SIG-M5 (cell line): ENCODE measurements around the gene MED25.

Experiments used
- DNase-seq: peaks from one replicate; lab custom pipeline; 2025; lab: John Stamatoyannopoulos, UW

Gene MED25

DNA sequence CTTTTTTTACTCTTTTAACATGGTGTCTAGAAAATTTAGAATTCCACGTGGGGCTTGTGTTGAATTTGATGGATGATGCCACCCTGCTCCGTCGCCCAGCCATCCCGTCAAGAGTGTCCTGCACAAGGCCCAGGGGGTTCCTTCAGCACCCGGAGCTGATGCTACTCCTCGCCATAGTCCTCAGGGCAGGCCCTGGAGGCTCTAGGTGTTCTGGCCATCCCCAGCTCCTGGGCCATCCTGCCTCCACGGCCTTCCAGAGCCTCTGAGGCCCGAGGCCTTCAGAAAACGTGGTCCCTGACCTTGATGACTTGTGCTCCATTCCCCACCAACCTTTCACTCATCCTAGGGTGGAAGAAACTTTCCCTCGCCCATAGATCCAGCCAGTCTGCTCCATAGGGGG is 55.7 kb downstream of the MED25 start:
- no peak for DNase-seq

DNA sequence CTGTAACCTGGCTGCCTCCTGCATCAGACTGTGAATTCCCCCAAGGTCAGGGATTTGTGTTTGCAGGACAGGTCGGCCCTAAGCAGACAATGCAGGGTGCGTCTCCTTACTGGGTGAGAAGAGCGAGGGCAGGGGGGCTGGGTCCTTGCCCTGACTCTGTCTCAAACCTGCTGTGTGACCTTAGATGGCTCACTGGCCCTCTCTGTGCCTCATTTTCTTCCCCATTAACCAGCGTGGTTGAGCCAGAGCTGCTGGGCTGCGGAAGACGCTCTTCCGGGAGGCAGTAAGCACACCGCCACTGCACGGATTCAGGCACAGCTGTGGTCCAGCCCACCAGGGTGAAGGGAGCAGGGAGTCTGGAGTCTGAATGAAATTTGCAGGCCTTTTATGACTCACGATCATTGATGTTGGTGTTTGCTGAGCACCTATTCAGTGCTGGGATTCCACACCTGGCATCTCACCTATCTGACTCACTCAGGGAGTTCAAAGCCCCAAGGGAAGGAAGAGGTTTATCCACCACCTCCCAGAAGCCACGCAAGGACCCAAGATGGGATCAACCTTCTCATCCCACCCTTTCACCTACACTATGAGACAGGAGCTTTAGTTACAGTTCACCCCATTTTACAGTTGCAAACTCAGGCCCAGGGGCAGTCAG is 56.5 kb downstream of the MED25 start:
- no peak for DNase-seq

DNA sequence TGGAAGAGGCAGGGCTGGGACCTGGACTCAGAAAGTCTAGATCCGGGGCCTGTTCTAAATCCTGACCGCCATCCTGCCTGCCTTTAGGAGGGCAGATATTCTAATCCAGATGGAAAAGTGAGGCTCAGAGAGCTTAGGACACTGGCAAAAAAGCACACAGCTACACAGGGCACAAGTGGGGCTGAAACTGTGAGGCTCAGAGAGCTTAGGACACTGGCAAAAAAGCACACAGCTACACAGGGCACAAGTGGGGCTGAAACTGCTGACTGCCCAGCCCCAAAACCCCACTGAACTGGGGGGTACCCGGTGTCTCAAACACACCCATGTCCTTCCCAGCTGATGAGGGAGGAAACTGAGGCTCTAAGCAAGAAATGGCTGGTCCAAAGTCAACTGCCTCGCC is 57.1 kb downstream of the MED25 start:
- no peak for DNase-seq

DNA sequence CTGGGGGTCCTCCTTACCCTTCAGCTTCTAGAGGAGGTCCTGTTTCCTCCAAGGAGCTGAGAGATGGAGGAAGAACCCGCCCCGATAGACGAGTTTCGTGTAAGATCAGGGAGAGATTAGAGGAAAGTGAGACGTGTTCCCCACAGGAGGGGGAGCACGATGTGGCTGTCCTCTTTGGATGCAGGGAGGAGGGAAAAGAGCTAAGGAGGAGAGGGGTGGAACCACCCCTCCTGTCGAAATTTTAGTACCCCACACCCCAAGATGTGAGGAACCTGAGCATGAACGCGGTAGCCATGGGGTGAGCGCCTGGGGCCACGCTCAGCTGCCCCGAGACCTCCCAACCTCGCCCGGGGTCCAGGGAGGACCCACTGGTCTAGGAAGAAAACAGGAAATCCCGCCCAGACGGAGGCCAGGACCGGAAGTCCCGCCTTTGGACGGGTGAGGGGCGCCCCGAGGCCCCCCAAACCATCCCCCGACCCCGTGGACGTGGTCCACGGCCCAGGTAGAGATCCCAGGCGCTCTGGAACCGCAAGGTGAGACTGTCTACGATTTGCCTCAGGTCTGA is 57.9 kb downstream of the MED25 start:
- DNase-seq = no peak

DNA sequence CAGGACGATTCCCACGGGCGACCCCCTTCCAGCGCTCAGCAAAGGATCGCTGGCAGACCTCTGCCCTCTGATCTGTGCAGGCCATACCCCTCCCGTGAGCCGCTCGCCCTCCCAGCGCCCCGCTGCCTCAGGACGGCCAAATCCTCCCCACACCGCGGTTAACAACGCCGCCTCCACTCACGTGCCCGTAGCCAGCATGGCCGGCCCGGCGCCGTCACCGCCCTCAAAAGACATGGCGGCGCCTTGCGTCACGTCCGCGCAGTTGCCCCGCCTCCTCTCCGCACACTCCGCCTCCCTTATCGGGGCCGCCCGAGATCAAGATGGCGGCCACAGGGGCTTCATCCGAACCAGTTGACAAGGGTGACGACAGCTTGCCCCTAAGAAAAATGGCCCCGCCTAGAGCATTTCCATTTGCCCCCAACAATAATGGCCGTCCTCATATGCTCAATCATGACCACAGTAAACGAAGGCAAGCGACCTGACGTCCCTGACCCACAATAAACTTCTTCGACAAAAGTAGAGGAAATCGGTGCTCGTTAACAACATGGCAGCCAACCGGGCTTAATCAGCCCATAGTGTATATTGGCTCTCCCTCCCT is 58.4 kb downstream of the MED25 start:
- DNase-seq = peak; percentile 86

DNA sequence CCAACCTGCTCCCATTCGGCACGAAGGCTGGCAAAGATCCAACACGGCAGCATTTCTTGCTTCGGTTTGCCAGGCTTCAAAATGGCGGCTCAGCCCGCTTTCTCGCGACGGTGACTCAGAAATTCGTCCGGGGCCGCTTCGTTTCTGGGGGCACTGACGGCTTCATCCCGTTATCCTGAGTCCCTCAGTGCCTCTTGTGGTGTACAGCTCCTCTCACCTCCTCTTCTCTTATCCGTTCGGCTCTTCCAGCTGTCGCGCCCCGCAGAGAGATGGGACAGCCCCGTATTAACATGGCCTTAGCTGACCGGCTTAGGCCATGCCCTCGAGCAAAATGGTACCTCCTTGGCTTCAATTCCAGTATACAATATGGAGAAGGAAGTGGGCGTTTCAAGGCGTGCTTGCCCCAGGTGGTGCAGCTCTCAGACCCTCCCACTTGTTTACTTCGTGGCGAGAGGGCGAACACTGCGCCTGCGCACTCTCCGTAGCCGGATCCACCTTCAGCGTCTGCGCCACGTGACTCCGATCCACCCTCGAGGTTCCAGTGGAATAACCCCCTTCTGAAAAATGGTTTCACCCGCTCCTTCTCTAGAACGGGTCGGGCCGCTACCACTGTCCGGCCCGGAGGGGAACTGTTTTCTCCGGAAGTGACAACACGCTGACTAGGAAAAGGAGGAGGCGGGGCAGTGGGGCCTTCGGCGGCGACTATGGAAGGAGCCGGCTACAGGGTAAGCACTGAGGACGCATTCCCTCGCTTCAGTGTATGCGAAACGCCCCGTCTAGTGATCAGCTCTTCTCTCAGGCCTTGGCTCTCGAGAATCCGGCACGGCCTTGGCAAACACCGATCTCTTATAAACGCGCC is 59.2 kb downstream of the MED25 start, which contains the start of the genes AKT1S1 and TBC1D17:
Gene AKT1S1 (minus strand): TSS at position 336 of the 859 bp plus-strand sequence. CDS start 4,060 bp downstream, outside the sequence.
Gene TBC1D17 (plus strand): TSS at position 683 of the 859 bp plus-strand sequence. CDS start 22 bp downstream, at position 705.
- peak; percentile 96 for DNase-seq

DNA sequence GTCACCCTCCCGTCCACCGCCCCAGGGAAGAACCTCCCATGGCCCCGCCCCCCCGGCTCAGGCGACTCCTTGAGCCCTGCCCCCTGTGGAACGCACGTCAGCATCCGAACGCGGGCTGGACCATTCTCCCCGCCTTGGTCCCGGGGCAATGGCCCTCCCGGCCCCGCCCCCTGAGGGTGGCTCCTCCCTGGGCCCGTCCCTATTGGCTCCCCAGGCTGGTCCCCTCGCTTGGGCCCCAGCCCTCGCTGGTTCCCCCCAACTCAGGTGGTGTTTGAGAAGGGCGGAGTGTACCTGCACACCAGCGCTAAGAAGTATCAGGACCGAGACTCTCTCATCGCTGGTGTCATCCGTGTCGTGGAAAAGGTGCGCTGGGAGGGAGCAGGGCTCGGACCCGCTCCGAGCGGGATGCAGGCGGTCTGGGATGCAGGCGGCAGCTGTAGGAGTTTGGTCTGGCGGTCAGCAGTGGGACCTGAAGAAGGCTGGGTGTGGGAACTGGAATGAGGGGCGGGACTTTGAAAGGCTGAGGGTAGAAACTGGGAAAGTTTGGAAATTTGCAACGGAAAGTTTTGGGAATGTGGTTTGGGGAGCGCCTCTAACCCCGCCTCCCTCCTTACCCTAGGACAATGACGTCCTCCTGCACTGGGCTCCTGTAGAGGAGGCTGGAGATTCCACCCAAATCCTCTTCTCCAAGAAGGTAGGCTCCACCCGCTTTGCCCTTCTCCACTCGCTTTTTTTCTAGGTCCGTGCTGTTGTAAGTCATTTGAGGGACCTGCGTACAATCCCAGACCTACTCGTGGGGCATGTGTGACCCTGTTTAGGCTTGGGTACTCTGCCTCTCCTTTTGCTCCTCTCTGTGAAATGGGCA is 60.0 kb downstream of the MED25 start:
- peak; percentile 58 for DNase-seq

DNA sequence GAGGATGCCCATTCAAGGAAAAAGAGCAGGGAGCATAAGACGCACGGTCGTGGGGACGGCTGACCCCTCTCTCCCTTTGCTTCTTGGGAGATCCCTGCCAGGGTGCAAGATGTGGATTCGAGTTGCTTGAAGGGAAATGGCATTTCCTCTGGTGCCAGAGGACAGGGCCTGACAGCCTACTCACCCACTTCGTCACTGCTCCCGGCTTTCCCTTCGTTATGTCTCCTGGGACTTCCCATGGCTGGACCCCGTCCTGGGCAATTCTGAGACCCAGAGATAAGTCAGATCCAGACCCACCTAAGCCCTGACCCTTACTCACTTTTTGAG is 60.6 kb downstream of the MED25 start:
- DNase-seq = no peak

DNA sequence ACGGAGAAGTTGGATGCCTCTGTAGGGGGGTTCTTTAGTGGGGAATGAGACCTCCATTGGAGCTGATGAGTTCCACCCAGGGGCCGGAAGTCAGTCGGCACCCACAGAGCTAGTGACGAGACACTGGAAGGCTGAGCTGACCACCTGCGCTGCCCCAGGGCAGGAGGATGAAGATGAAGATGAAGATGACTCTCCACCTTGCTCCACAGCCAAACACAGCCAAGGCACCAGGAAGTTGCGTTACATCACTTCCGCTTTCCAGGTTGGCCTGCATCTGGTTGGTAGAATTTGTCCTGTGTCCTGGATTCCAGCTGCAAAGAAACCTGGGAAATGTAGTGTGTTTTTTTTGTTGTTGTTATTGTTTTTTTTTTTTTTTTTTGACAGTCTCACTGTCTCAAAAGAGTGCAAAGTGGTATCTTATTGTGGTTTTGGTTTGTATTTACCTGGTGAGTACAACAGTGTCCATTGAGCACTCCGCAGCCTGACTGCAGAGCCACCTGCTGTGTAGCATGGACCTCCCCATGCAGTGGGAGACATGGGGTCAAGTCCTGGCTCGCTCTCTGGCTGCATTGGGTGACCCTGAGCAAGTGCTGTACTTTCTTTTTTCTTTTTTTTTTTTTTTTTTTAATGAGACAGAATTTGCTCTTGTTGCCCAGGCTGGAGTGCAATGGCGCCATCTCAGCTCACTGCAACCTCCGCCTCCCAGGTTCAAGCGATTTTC is 61.3 kb downstream of the MED25 start:
- DNase-seq = no peak

DNA sequence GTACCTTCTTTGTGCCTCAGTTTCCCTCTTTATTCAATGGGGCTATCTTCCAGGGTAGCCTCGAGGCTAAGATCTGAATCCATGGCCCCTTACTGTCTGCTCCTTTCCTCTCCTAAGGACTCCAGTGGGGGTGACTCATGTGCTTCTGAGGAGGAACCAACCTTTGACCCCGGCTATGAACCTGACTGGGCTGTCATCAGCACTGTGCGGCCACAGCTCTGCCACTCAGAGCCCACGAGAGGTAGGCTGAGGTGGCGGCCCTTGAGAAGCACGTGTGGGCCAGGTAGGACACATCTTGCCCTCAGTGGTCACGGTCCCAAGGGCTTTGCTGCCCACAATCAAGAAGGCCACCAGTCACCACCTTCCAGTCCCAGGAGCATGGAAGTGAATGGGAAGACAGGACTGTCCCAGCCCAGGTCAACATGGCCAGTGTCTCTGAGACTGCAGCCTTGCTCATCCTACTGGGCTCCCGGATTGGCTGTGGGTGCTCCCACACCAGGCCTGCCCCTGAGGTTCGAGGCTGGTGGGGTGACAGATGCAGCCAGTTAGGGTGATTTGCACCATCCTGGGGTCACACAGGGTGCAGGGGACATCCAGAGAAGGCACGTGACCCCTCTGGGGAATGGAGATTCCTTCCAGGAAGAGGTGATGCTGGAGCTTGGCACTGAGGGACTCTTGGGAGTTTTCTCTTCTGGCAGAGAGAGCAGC is 62.2 kb downstream of the MED25 start:
- DNase-seq = no peak

DNA sequence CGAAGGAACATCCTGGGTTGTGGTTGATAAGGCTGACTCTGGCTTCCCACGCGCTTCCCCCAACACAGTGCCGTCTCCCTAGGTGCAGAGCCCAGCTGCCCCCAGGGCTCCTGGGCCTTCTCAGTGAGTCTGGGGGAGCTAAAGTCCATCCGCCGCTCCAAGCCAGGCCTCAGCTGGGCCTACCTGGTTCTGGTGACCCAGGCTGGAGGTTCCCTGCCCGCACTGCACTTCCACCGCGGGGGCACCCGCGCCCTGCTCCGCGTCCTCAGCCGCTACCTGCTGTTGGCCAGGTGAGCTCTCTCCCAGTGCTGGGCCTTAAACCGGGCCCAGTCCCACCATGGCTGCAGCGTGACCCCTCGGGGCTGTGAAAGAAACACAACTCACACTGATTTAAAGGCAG is 63.1 kb downstream of the MED25 start:
- DNase-seq = no peak

DNA sequence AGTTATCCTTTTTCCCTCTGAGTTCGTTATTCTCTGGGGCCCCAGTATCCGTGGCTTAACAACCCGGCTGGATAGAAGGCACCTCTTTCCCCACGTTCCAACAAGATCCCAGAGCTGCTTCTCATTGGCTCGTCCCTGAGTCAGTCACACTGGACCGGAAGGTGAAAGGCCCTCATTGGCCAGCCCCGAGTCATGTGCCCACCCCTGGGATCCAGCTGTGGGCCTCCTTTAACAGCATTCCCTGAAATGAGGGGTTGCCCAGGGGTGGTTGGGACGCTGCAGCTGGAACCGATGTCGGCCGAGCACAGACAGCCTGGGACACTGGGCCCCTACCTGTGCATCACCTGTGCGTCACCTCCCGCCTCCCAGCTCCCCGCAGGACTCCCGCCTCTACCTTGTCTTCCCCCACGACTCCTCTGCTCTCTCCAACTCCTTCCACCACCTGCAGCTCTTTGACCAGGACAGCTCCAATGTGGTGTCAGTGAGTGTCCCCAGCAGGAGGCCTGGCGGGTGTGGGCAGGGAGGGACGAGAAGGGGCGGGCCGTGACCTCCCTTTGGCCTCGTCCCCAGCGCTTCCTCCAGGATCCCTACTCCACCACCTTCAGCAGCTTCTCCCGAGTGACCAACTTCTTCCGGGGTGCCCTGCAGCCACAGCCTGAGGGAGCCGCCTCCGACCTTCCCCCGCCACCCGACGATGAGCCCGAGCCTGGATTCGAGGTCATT is 63.7 kb downstream of the MED25 start:
- DNase-seq = no peak

DNA sequence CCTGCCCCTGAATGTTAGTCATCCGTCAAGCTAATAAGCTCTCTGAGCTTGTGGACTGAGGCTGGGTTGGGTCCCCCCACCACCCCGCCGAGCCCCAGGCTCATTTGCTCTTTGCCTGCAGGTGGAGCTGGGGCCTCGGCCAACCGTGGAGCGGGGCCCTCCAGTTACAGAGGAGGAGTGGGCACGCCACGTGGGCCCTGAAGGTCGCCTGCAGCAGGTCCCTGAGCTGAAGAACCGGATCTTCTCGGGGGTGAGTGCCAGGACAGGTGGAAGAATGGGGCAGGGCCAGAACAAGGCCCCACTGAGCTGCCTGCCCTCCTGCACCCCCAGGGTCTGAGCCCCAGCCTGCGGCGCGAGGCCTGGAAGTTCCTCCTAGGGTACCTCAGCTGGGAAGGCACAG is 64.6 kb downstream of the MED25 start:
- no peak for DNase-seq

DNA sequence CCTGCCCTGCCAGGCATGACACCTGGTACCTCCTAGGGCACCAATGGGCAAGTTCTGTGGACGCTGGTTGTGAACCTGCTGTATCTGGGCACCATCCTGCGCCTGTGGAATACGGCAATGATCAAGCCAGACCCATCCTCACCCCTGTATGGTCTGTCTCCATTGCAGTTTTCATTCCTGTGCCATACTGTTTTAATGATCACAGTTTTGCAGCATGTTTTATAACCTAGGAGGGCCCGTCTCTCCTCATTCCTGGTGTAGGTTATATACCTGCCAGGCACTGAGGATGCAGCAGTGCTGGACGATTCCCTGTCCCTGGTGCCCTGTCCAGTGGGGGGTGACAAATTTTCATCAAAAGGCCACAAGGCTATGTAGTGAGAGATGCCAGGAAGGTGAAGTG is 65.0 kb downstream of the MED25 start:
- no peak for DNase-seq

DNA sequence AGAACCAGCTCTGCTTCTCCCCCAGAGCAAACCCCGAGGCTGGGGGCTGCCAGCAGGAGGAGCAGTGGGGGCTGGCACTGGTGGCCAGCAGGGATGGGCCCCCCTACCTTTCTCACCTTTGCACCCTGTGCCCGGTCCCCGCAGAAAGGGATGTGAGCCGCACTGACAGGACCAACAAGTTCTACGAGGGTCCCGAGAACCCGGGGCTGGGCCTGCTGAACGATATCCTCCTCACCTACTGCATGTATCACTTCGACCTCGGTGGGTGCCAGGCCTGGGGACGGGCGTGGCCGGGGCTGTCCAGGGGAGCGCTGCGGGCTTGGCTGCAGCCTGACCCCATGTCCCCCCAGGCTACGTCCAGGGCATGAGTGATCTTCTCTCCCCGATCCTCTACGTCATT is 66.0 kb downstream of the MED25 start:
- no peak for DNase-seq

DNA sequence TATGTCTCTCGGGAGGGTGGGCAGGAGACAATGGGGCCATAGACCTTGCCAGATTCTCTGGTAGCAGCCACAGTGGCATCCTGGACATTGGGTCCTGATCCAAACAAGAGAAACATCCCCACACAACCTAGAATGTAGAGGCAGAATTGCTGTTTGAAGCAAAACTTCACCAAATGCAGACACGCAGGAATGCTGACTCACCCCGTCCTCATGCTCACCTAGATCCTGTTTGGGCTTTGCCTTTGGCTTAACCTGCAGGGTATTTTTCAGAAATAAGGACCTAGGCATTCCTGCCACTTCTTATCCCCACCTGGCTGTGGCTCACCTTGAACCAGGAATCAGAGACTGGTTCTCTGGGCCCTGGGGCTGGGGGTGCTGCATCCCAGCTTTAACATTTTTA is 66.7 kb downstream of the MED25 start:
- no peak for DNase-seq
